H9 (cell line): ENCODE data around the gene ZKSCAN3. TPM values are rescaled to one million over a fixed set of nuclear protein-coding genes. Genes with fewer than 3 reads are reported as not detected.

Experiments
- DNase-seq: peaks from one replicate; pipeline ENCODE4 v3.0.0-alpha.2; 2017
- H2AFZ ChIP-seq: one replicate; pipeline ENCODE4 v1.6.1; 2013; ENCODE audit warnings: mild to moderate bottlenecking, low read length, control low read depth, moderate library complexity
- H2AK5ac ChIP-seq: 2 replicates; pipeline ENCODE4 v1.6.1; 2013; ENCODE audit warnings: low read length, control low read depth, mixed read lengths; ENCODE audit not compliant: insufficient read length
- H2BK120ac ChIP-seq: one replicate; pipeline ENCODE4 v1.6.1; 2013; ENCODE audit warnings: low read depth, mild to moderate bottlenecking, low read length, control low read depth, inconsistent platforms; ENCODE audit not compliant: poor library complexity, severe bottlenecking
- H2BK12ac ChIP-seq: 2 replicates; pipeline ENCODE4 v1.6.1; 2013; ENCODE audit warnings: low read length, control low read depth, mixed read lengths, low read depth; ENCODE audit not compliant: insufficient read length
- H2BK15ac ChIP-seq: 2 replicates; pipeline ENCODE4 v1.6.1; 2013; ENCODE audit warnings: low read depth, low read length, control low read depth
- H2BK20ac ChIP-seq: one replicate; pipeline ENCODE4 v1.6.1; 2013; ENCODE audit warnings: low read depth, mild to moderate bottlenecking, low read length, control low read depth, inconsistent platforms; ENCODE audit not compliant: poor library complexity, severe bottlenecking
- H2BK5ac ChIP-seq: 2 replicates; pipeline ENCODE4 v1.6.1; 2013; ENCODE audit warnings: low read length, control low read depth, mixed read lengths; ENCODE audit not compliant: insufficient read length
- H3K14ac ChIP-seq: 2 replicates; pipeline ENCODE4 v1.6.1; 2013; ENCODE audit warnings: low read length, control low read depth; ENCODE audit not compliant: insufficient read depth
- H3K18ac ChIP-seq: 2 replicates; pipeline ENCODE4 v1.6.1; 2013; ENCODE audit warnings: low read depth, mild to moderate bottlenecking, mixed read lengths, low read length, control low read depth; ENCODE audit not compliant: insufficient read length
- H3K23ac ChIP-seq: 2 replicates; pipeline ENCODE4 v1.6.1; 2013; ENCODE audit warnings: low read length, control low read depth, mixed read lengths, low read depth; ENCODE audit not compliant: insufficient read length
- H3K23me2 ChIP-seq: 2 replicates; pipeline ENCODE4 v1.6.1; 2013; ENCODE audit warnings: low read depth, mild to moderate bottlenecking, mixed read lengths, low read length, control low read depth; ENCODE audit not compliant: insufficient read length, poor library complexity, severe bottlenecking
- H3K27ac ChIP-seq: 2 replicates; pipeline ENCODE4 v1.5.1; 2013; ENCODE audit warnings: low read length, control low read depth, mixed read lengths, low read depth; ENCODE audit not compliant: insufficient read length
- H3K27me3 ChIP-seq: 2 replicates; pipeline ENCODE4 v1.6.1; 2013; ENCODE audit warnings: low read length, control low read depth, inconsistent platforms; ENCODE audit not compliant: insufficient read depth
- H3K4ac ChIP-seq: 2 replicates; pipeline ENCODE4 v1.6.1; 2013; ENCODE audit warnings: low read depth, mild to moderate bottlenecking, control low read depth, inconsistent platforms, low read length, moderate library complexity
- H3K4me1 ChIP-seq: 2 replicates; pipeline ENCODE4 v1.6.1; 2013; ENCODE audit warnings: low read length, control low read depth, inconsistent platforms; ENCODE audit not compliant: insufficient read depth
- H3K4me2 ChIP-seq: 2 replicates; pipeline ENCODE4 v1.6.1; 2013; ENCODE audit warnings: low read length, control low read depth, mixed read lengths; ENCODE audit not compliant: insufficient read length, insufficient read depth
- H3K56ac ChIP-seq: 2 replicates; pipeline ENCODE4 v1.6.1; 2013; ENCODE audit warnings: low read depth, mild to moderate bottlenecking, mixed read lengths, low read length, control low read depth; ENCODE audit not compliant: insufficient read length
- H3K79me1 ChIP-seq: 2 replicates; pipeline ENCODE4 v1.6.1; 2013; ENCODE audit warnings: low read depth, mild to moderate bottlenecking, moderate library complexity, low read length, control low read depth, inconsistent platforms; ENCODE audit not compliant: insufficient read depth, poor library complexity, severe bottlenecking
- H3K79me2 ChIP-seq: 2 replicates; pipeline ENCODE4 v1.6.1; 2013; ENCODE audit warnings: low read length, control low read depth, inconsistent platforms; ENCODE audit not compliant: insufficient read depth
- H3K9ac ChIP-seq: 2 replicates; pipeline ENCODE4 v1.6.1; 2013; ENCODE audit warnings: low read length, control low read depth, mixed read lengths; ENCODE audit not compliant: insufficient read length; ENCODE audit errors: extremely low read depth
- H3K9me3 ChIP-seq: one replicate; pipeline ENCODE4 v1.6.1; 2013; ENCODE audit warnings: low read depth, low read length, inconsistent platforms; ENCODE audit not compliant: control insufficient read depth
- H3T11ph ChIP-seq: one replicate; pipeline ENCODE4 v1.6.1; 2013; ENCODE audit warnings: mild to moderate bottlenecking, low read length, control low read depth, inconsistent platforms
- H4K20me1 ChIP-seq: one replicate; pipeline ENCODE4 v1.6.1; 2013; ENCODE audit not compliant: control insufficient read depth, insufficient read length, insufficient read depth
- H4K5ac ChIP-seq: 2 replicates; pipeline ENCODE4 v1.6.1; 2013; ENCODE audit warnings: low read depth, mild to moderate bottlenecking, mixed read lengths, low read length, control low read depth; ENCODE audit not compliant: insufficient read length
- H4K8ac ChIP-seq: replicated peaks from 2 replicates; pipeline ENCODE4 v1.6.1; 2013; ENCODE audit warnings: low read length, control low read depth, mixed read lengths, low read depth; ENCODE audit not compliant: insufficient read length
- H4K91ac ChIP-seq: 2 replicates; pipeline ENCODE4 v1.6.1; 2013; ENCODE audit warnings: low read depth, mild to moderate bottlenecking, moderate library complexity, mixed read lengths, low read length, control low read depth; ENCODE audit not compliant: insufficient read length
- H3K27ac Mint-ChIP-seq, 3 experiments: 2 replicates in 2 of 3; 3 replicates in 1 of 3; pipeline ENCODE4 v1.8.0; 2020 to 2021; ENCODE audit warnings: mixed read lengths in 3 of 3, mild to moderate bottlenecking in 1 of 3, moderate library complexity in 1 of 3
- H3K27me3 Mint-ChIP-seq: 2 replicates; pipeline ENCODE4 v1.8.0; 2021; ENCODE audit warnings: low read depth, mild to moderate bottlenecking, moderate library complexity, mixed read lengths
- H3K36me3 Mint-ChIP-seq, 3 experiments: 2 replicates in 2 of 3; 3 replicates in 1 of 3; pipeline ENCODE4 v1.8.0; 2020 to 2021; ENCODE audit warnings: low read depth in 3 of 3, mixed read lengths in 3 of 3; ENCODE audit not compliant: insufficient read depth in 1 of 3
- H3K4me1 Mint-ChIP-seq, 2 experiments: 2 replicates each; pipeline ENCODE4 v1.8.0; 2020; ENCODE audit warnings: mixed read lengths in 2 of 2
- H3K4me3 Mint-ChIP-seq, 2 experiments: 2 replicates in 1 of 2; 3 replicates in 1 of 2; pipeline ENCODE4 v1.8.0; 2020 to 2021; ENCODE audit warnings: mild to moderate bottlenecking in 2 of 2, mixed read lengths in 2 of 2, moderate library complexity in 1 of 2
- H3K9me3 Mint-ChIP-seq, 2 experiments: 2 replicates in 1 of 2; 3 replicates in 1 of 2; pipeline ENCODE4 v1.8.0; 2020; ENCODE audit warnings: mild to moderate bottlenecking in 2 of 2, mixed read lengths in 2 of 2, moderate library complexity in 1 of 2
- WGBS: extraction: QIAGEN DNeasy Blood & Tissue Kit; methylation state at CpG from one replicate; pipeline ENCODE4 v1.1.7; 2013; ENCODE audit warnings: missing lambda C conversion rate, low lambda C conversion rate, mixed read lengths; ENCODE audit not compliant: insufficient read length; ENCODE audit errors: extremely low coverage; 5-methylcytosine and 5-hydroxymethylcytosine counted together
- total RNA-seq: library from RNA; stranded (reverse); gene quantifications from 2 replicates; pipeline ENCODE4 v1.2.1, GENCODE V29; 2021
- TF ChIP-seq, protein P1 (sequence below): fragments of 200-600 bp; sonication (generic); conservative IDR thresholded peaks from 3 replicates; pipeline ENCODE4 v1.8.0; 2021; ENCODE audit warnings: antibody characterized with exemption, mild to moderate bottlenecking

Gene ZKSCAN3
- total RNA-seq, 1 experiment from 2014 or later: 8.7 TPM

DNA sequence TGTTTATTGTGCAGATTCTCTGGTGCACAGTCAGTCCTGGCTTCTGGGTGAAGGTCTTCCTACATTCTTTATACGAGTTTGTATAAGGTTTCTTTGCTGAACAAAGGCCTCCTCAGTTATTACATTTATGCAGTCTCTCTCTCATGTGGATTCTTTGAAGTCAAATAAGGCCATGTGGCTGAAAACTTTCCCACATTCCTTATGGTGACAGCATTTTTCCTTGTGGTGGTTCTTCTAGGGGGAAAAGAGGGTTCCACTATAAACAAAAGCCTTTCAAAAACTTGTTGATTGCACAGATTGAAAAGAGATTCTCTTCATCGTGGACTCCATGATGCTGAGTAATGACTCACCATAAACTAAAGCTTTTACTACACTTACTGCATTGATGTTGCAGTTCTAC lies 30.6 kb downstream of the ZKSCAN3 start:
- Histone ChIP-seq H3K4ac (no peak overlapping the region), H2BK15ac (no peak overlapping the region), H2BK120ac (no peak overlapping the region), H4K8ac (no peak overlapping the region), H3K4me1 (no peaks in the 10 kb centered on the region), H3K27me3 (no peaks in the 10 kb centered on the region), H3K79me2 (no peaks in the 10 kb centered on the region), H2BK20ac (no peak overlapping the region), H3K4me2 (no peak overlapping the region), H3K14ac (no peak overlapping the region), H3T11ph (no peak overlapping the region), H3K23ac (no peak overlapping the region), H4K20me1 (no peaks in the 10 kb centered on the region), H2AK5ac (no peak overlapping the region), H3K79me1 (no peaks in the 10 kb centered on the region), H3K18ac (no peak overlapping the region), H4K91ac (no peak overlapping the region), H2BK5ac (no peak overlapping the region), H3K23me2 (peaks cover 5% of the 10 kb centered on the region), H3K56ac (no peak overlapping the region), H2BK12ac (no peak overlapping the region), H3K27ac (no peak overlapping the region), H2AFZ (no peak overlapping the region), H3K9ac (no peak overlapping the region), H4K5ac (no peak overlapping the region), H3K9me3 (no peaks in the 10 kb centered on the region)
- peaks cover 26 to 42% (median 40%) of the 10 kb centered on the region in 3 experiments; a peak in 6 of 7 replicates for H3K36me3 Mint-ChIP-seq
- H3K27me3 Mint-ChIP-seq: no peaks in the 10 kb centered on the region
- no peak for DNase-seq
- WGBS: no CpG with 5 or more reads among the region's 2 CpGs
- no peaks in the 10 kb centered on the region; a peak in 1 of 5 replicates for H3K9me3 Mint-ChIP-seq
- H3K4me1 Mint-ChIP-seq: peaks cover 15 to 17% of the 10 kb centered on the region in 2 experiments
- no peak overlapping the region for H3K27ac Mint-ChIP-seq
- no peak overlapping the region for H3K4me3 Mint-ChIP-seq
- TF ChIP-seq, protein P1, sequence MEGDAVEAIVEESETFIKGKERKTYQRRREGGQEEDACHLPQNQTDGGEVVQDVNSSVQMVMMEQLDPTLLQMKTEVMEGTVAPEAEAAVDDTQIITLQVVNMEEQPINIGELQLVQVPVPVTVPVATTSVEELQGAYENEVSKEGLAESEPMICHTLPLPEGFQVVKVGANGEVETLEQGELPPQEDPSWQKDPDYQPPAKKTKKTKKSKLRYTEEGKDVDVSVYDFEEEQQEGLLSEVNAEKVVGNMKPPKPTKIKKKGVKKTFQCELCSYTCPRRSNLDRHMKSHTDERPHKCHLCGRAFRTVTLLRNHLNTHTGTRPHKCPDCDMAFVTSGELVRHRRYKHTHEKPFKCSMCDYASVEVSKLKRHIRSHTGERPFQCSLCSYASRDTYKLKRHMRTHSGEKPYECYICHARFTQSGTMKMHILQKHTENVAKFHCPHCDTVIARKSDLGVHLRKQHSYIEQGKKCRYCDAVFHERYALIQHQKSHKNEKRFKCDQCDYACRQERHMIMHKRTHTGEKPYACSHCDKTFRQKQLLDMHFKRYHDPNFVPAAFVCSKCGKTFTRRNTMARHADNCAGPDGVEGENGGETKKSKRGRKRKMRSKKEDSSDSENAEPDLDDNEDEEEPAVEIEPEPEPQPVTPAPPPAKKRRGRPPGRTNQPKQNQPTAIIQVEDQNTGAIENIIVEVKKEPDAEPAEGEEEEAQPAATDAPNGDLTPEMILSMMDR: no peak
